GM12878 (cell line): ENCODE results near the gene C1orf115.

Experiments
- CTCF ChIP-seq, 3 experiments: IDR thresholded peaks in 2 of 3; conservative IDR thresholded peaks in 1 of 3; 2 replicates each; pipeline ENCODE4 v1.5.1; 2011; ENCODE audit warnings: low read depth in 3 of 3, low read length in 3 of 3, mild to moderate bottlenecking in 3 of 3, control low read depth in 2 of 3, moderate library complexity in 2 of 3, inconsistent platforms in 1 of 3, mixed read lengths in 1 of 3; ENCODE audit not compliant: control insufficient read depth in 2 of 3, insufficient read depth in 1 of 3; ENCODE audit errors: extremely low read depth in 1 of 3
- EGR1 ChIP-seq, 2 experiments: IDR thresholded peaks; 1 replicate in 1 of 2; 2 replicates in 1 of 2; pipeline ENCODE4 v1.6.1; 2011 to 2012; ENCODE audit warnings: low read depth in 2 of 2, low read length in 2 of 2, borderline replicate concordance in 1 of 2, mild to moderate bottlenecking in 1 of 2, moderate library complexity in 1 of 2
- HDAC2 ChIP-seq: fragments of 200-600 bp; sonication (generic); IDR thresholded peaks from 2 replicates; pipeline ENCODE4 v1.6.1; 2017
- KLF5 ChIP-seq: fragments of 450-650 bp; IDR thresholded peaks from 2 replicates; pipeline ENCODE4 v1.6.1; 2014; ENCODE audit warnings: mild to moderate bottlenecking; ENCODE audit not compliant: partially characterized antibody
- MAX ChIP-seq: IDR thresholded peaks from 2 replicates; pipeline ENCODE4 v1.6.1; 2012; ENCODE audit warnings: low read depth, low read length, improper control_type of control experiment
- NFIC ChIP-seq: IDR thresholded peaks from 2 replicates; pipeline ENCODE4 v1.6.1; 2012; ENCODE audit warnings: low read depth, mild to moderate bottlenecking, inconsistent platforms, low read length, moderate library complexity
- POLR2A ChIP-seq: IDR thresholded peaks from 2 replicates; pipeline ENCODE4 v1.6.1; 2011; ENCODE audit warnings: low read depth, mild to moderate bottlenecking, low read length
- POLR2AphosphoS5 ChIP-seq: IDR thresholded peaks from 2 replicates; pipeline ENCODE4 v1.6.1; 2011; ENCODE audit warnings: mild to moderate bottlenecking, low read length, inconsistent platforms
- RELA ChIP-seq: fragments of 450-650 bp; IDR thresholded peaks from 2 replicates; pipeline ENCODE4 v1.8.0; 2014; ENCODE audit warnings: borderline replicate concordance; ENCODE audit not compliant: partially characterized antibody
- STAT1 ChIP-seq: fragments of 450-650 bp; conservative IDR thresholded peaks from 2 replicates; pipeline ENCODE4 v1.6.1; 2014; ENCODE audit warnings: antibody characterized with exemption, mild to moderate bottlenecking
- TCF7 ChIP-seq: IDR thresholded peaks from 2 replicates; pipeline ENCODE4 v1.6.1; 2014; ENCODE audit warnings: antibody characterized with exemption, borderline replicate concordance
- TF ChIP-seq, protein P1 (sequence below): IDR thresholded peaks from 2 replicates; pipeline ENCODE4 v1.6.1; 2011; ENCODE audit warnings: low read depth, low read length, improper control_type of control experiment, borderline replicate concordance

DNA sequence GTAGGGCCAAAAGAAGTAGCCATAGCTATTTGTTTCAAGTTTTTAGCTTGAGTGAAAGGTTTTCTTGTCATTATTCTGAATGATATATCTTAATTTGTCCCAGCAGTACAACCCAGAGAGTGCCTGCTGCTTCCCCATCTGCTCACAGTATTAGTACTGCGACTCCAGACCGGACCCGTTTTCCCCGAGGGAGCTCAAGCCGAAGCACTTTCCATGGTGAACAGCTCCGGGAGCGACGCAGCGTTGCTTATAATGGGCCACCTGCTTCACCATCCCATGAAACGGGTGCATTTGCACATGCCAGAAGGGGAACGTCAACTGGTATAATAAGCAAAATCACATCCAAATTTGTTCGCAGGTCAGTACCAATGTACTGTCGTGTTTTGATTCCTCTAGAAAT lies 37.2 kb upstream of the C1orf115 start:
- TF ChIP-seq RELA, result no peak
- TF ChIP-seq KLF5, result no peak
- no peak for TF ChIP-seq NFIC
- no peak for TF ChIP-seq HDAC2
- no peak for TF ChIP-seq CTCF (IDR thresholded peaks at IDR 0.05 in 2 of 3, conservative IDR thresholded peaks at IDR 0.05 in 1 of 3; ENCODE audit: control insufficient read depth in 2 of 3, extremely low read depth in 1 of 3, insufficient read depth in 1 of 3, low read depth in 3 of 3, low read length in 3 of 3)
- TF ChIP-seq POLR2AphosphoS5, result no peak
- TF ChIP-seq POLR2A, result no peak
- TF ChIP-seq STAT1, result no peak
- no peak for TF ChIP-seq EGR1 (IDR thresholded peaks at IDR 0.05; ENCODE audit: borderline replicate concordance in 1 of 2, low read depth in 2 of 2, low read length in 2 of 2)
- TF ChIP-seq, protein P1, sequence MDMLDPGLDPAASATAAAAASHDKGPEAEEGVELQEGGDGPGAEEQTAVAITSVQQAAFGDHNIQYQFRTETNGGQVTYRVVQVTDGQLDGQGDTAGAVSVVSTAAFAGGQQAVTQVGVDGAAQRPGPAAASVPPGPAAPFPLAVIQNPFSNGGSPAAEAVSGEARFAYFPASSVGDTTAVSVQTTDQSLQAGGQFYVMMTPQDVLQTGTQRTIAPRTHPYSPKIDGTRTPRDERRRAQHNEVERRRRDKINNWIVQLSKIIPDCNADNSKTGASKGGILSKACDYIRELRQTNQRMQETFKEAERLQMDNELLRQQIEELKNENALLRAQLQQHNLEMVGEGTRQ, result no peak
- no peak for TF ChIP-seq TCF7
- TF ChIP-seq MAX, result no peak
